SK-N-MC (cell line): ENCODE data around the gene NHERF1.

ENCODE experiments used
- EZH2 ChIP-seq: fragments of 200-600 bp; sonication (generic); IDR thresholded peaks from one replicate; pipeline ENCODE4 v1.6.1; 2017; ENCODE audit warnings: antibody characterized with exemption
- FOXP2 ChIP-seq: optimal IDR thresholded peaks from 2 replicates; pipeline ENCODE3; 2011; ENCODE audit warnings: mild to moderate bottlenecking, moderate library complexity; ENCODE audit not compliant: insufficient read depth; ENCODE audit errors: extremely low read length, control extremely low read depth
- POLR2AphosphoS5 ChIP-seq: IDR thresholded peaks from 2 replicates; pipeline ENCODE4 v1.6.1; 2012; ENCODE audit warnings: mild to moderate bottlenecking, low read depth, low read length, borderline replicate concordance

DNA sequence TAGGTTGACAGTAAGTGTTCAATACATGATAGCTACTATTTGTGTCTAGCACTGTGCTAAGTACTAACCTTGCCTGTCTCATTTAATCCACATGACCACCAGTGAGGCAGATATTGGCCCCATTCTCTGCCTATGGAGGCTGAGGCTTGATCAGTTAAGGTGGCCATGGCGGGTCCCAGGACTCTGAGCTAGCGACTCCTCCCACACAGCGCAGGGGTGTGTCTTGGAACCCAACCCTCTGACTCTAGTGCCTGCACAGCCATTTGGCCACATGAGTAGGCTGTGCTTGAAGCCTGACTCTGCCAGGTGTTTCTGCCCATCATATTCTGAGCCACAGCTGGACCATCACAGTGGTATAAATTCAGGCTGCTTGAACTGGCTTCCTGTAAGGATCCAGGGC, 6.4 kb downstream of the NHERF1 start:
- TF ChIP-seq FOXP2: no peak
- TF ChIP-seq EZH2: no peak
- no peak for TF ChIP-seq POLR2AphosphoS5
